Calu3 (cell line): ENCODE measurements around the gene ZBTB21. TPM values are rescaled to one million over a fixed set of nuclear protein-coding genes. Genes with fewer than 3 reads are reported as not detected.
A peak's percentile ranks its signal among the peaks of the same experiment; 100 is the strongest.

ENCODE experiments used
- BruUV-seq: library from RNA; stranded (reverse); fragments of 400-500 nt; replicated peaks from 2 replicates; lab custom pipeline; 2021; lab: Mats Ljungman, UMichigan
- CTCF ChIA-PET: fragments of 300-600 bp; sonication (Branson Sonifier 250); formaldehyde crosslinking; loops from one replicate; lab custom pipeline; 2022; ENCODE audit warnings: antibody characterized with exemption; lab: Charles Lee
- DNase-seq: peaks from one replicate; pipeline ENCODE4 v3.0.0; 2022
- H3K27ac Mint-ChIP-seq: one replicate; pipeline ENCODE4 v1.8.0; 2022; ENCODE audit warnings: mixed read lengths; ENCODE audit not compliant: unreplicated experiment
- H3K27me3 Mint-ChIP-seq: one replicate; pipeline ENCODE4 v1.8.0; 2022; ENCODE audit warnings: mixed read lengths; ENCODE audit not compliant: unreplicated experiment
- H3K36me3 Mint-ChIP-seq: one replicate; pipeline ENCODE4 v1.8.0; 2022; ENCODE audit warnings: mild to moderate bottlenecking, moderate library complexity, mixed read lengths; ENCODE audit not compliant: insufficient read depth, unreplicated experiment
- H3K4me1 Mint-ChIP-seq: one replicate; pipeline ENCODE4 v1.8.0; 2022; ENCODE audit warnings: mild to moderate bottlenecking, low read depth, mixed read lengths; ENCODE audit not compliant: unreplicated experiment
- H3K4me3 Mint-ChIP-seq: one replicate; pipeline ENCODE4 v1.8.0; 2022; ENCODE audit warnings: mild to moderate bottlenecking, low read depth, moderate library complexity, mixed read lengths; ENCODE audit not compliant: unreplicated experiment
- H3K9me3 Mint-ChIP-seq: one replicate; pipeline ENCODE4 v1.8.0; 2022; ENCODE audit warnings: low read depth, mixed read lengths; ENCODE audit not compliant: unreplicated experiment
- intact Hi-C: fragments of 100-400 bp; cut with micrococcal nuclease; formaldehyde crosslinking; loops from one replicate; pipeline ENCODE4 v1.10.0; 2022; ENCODE audit not compliant: unreplicated experiment
- total RNA-seq: library from RNA; stranded (reverse); gene quantifications from 2 replicates; pipeline ENCODE4 v1.2.3, GENCODE V29; 2022
- TF ChIP-seq, protein P1 (sequence below): fragments of 200-600 bp; IDR thresholded peaks from one replicate; pipeline ENCODE4 v1.8.0; 2022; ENCODE audit warnings: antibody characterized with exemption; ENCODE audit not compliant: unreplicated experiment

ZBTB21 gene
- total RNA-seq, 1 experiment from 2014 or later: 14.5 TPM

DNA sequence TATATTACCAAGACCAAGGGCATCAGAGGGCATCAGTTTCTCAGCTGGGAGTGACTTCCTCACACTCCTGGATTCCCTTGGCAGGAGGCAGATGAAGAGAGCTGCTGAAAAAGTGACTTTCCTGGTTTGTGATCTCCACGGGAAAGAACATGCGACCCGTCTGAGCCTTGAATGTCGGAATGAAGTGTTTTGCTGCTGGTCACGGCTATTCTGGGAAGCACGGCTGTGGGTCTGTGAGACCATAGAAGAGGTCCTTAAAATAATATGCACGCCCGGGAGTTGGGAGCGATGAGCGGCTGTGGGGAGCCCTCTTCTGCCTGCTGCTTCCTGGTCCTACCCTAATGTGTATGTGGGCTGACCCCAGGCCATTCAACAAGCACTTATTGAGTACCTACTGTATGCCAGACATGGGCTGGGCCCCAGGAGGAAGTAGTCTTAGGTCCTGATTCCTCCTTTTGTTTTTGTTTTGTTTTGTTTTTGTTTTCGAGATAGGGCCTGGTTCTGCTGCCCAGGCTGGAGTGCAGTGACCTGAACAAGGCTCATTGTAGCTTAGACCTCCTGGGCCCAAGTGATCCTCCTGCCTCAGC is 47.8 kb upstream of the ZBTB21 start:
- TF ChIP-seq, protein P1, sequence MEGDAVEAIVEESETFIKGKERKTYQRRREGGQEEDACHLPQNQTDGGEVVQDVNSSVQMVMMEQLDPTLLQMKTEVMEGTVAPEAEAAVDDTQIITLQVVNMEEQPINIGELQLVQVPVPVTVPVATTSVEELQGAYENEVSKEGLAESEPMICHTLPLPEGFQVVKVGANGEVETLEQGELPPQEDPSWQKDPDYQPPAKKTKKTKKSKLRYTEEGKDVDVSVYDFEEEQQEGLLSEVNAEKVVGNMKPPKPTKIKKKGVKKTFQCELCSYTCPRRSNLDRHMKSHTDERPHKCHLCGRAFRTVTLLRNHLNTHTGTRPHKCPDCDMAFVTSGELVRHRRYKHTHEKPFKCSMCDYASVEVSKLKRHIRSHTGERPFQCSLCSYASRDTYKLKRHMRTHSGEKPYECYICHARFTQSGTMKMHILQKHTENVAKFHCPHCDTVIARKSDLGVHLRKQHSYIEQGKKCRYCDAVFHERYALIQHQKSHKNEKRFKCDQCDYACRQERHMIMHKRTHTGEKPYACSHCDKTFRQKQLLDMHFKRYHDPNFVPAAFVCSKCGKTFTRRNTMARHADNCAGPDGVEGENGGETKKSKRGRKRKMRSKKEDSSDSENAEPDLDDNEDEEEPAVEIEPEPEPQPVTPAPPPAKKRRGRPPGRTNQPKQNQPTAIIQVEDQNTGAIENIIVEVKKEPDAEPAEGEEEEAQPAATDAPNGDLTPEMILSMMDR: no peak
- Mint-ChIP-seq H3K4me3 (no peak overlapping the region), H3K9me3 (peaks cover 3% of the 10 kb centered on the region), H3K4me1 (peaks cover 21% of the 10 kb centered on the region), H3K27me3 (peaks cover 6% of the 10 kb centered on the region), H3K36me3 (peaks cover 6% of the 10 kb centered on the region), H3K27ac (no peak overlapping the region)
- CTCF ChIA-PET: no interaction called here
- intact Hi-C loops: no loop called here
- BruUV-seq: no TSS peak
- DNase-seq: no peak

GRCh38 chr21:42056996-42057689 is 47.0 kb upstream of the ZBTB21 start:
- CTCF ChIA-PET: no interaction called here
- Mint-ChIP-seq H3K36me3 (peaks cover 6% of the 10 kb centered on the region), H3K4me1 (peaks cover 21% of the 10 kb centered on the region), H3K27ac (peak overlapping the region; percentile 48), H3K9me3 (peaks cover 3% of the 10 kb centered on the region), H3K4me3 (peak overlapping the region; percentile 58), H3K27me3 (peaks cover 14% of the 10 kb centered on the region)
- DNase-seq: peak; percentile 58
- TF ChIP-seq, protein P1: no peak
- intact Hi-C loops: no loop called here
- no TSS peak for BruUV-seq

DNA sequence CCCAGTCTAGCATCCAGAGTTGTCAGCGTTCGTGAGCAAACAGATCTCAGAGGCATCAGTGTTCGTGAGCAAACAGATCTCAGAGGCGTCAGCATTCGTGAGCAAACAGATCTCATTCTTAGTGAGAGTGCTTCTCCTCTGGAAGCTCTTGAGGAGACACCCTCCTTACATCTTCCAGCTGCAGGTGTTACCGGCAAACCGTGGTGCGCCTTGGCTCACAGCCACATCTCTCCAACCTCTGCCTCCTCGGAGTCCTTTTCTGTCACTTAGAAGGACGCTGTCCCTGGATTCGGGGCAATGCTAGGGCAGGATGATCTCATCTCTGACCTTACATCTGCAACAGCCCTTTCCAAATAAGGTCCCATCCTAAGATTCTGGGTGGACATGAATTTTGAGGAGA is 46.3 kb upstream of the ZBTB21 start:
- BruUV-seq: no TSS peak
- H3K4me1 Mint-ChIP-seq: peaks cover 21% of the 10 kb centered on the region
- TF ChIP-seq, protein P1: no peak
- H3K36me3 Mint-ChIP-seq: peaks cover 6% of the 10 kb centered on the region
- peak overlapping the region; percentile 58 for H3K4me3 Mint-ChIP-seq
- CTCF ChIA-PET: no interaction called here
- H3K9me3 Mint-ChIP-seq: peaks cover 3% of the 10 kb centered on the region
- no peak for DNase-seq
- H3K27ac Mint-ChIP-seq: peak overlapping the region; percentile 48
- intact Hi-C loops: no loop called here
- peaks cover 19% of the 10 kb centered on the region for H3K27me3 Mint-ChIP-seq

- intact Hi-C loops: no loop called here
- Mint-ChIP-seq H3K27ac (no peak overlapping the region), H3K4me3 (no peak overlapping the region), H3K4me1 (peaks cover 21% of the 10 kb centered on the region), H3K27me3 (peaks cover 19% of the 10 kb centered on the region), H3K36me3 (peaks cover 6% of the 10 kb centered on the region), H3K9me3 (peaks cover 3% of the 10 kb centered on the region)
- TF ChIP-seq, protein P1: no peak
- no TSS peak for BruUV-seq
- CTCF ChIA-PET: interaction anchor here (0.7 kb wide), 1 partner anchor 40 kb away, joined by 3 read pairs; no protein-coding TSS in a partner anchor
- DNase-seq: no peak
These were observed 45.3 kb upstream of the ZBTB21 start for GRCh38 chr21:42055425-42055824.
